ENCODE data around the gene STXBP1. TPM values are rescaled to one million over a fixed set of nuclear protein-coding genes. Genes with fewer than 3 reads are reported as not detected.

STXBP1 gene
- total and polyA plus RNA-seq, 2 experiments from 2014 or later, result 48.6 to 50.4 TPM

GRCh38 chr9:127563579-127563978, 48.5 kb upstream of the STXBP1 start:
- H4K20me1 ChIP-seq (replicated peaks; ENCODE audit: insufficient read depth), result peaks cover 18% of the 10 kb centered on the region
- TF ChIP-seq EZH2 (IDR thresholded peaks at IDR 0.05; ENCODE audit: low read depth, unreplicated experiment) (no peak), CREB1 (CRISPR knock-in tag; IDR thresholded peaks at IDR 0.05; ENCODE audit: low read depth) (no peak), ZNF462 (CRISPR knock-in tag; IDR thresholded peaks at IDR 0.05) (no peak), ZNF114 (CRISPR knock-in tag; IDR thresholded peaks at IDR 0.05) (no peak), POLR2AphosphoS5 (IDR thresholded peaks at IDR 0.05; ENCODE audit: low read depth) (no peak), ZNF331 (CRISPR knock-in tag; IDR thresholded peaks at IDR 0.05; ENCODE audit: low read depth) (no peak), ETS1 (IDR thresholded peaks at IDR 0.05) (no peak), EZH2phosphoT487 (IDR thresholded peaks at IDR 0.05; ENCODE audit: unreplicated experiment) (no peak), NANOG (IDR thresholded peaks at IDR 0.05; ENCODE audit: borderline replicate concordance) (no peak), STAT1 (IDR thresholded peaks at IDR 0.05; ENCODE audit: unreplicated experiment) (no peak), CTCF (conservative IDR thresholded peaks at IDR 0.05; ENCODE audit: low read depth in 2 of 2) (no peak), JUNB (IDR thresholded peaks at IDR 0.05; ENCODE audit: unreplicated experiment) (no peak), REST (IDR thresholded peaks at IDR 0.05; ENCODE audit: unreplicated experiment) (no peak)
- no peak overlapping the region for H3K4me2 ChIP-seq
- no peaks in the 10 kb centered on the region; the same call in 1 of the 2 replicates for H3K27me3 ChIP-seq (ENCODE audit: insufficient read depth)
- peaks cover 47% of the 10 kb centered on the region for H3K4me1 Mint-ChIP-seq
- no peaks in the 10 kb centered on the region for H3K9me2 ChIP-seq (ENCODE audit: insufficient read depth)
- H3K4me1 ChIP-seq (ENCODE audit: insufficient read depth), result peaks cover 20% of the 10 kb centered on the region
- H3K4me3 Mint-ChIP-seq, result no peak overlapping the region
- no peak overlapping the region for H3K27ac Mint-ChIP-seq
- peaks cover 5% of the 10 kb centered on the region; the same call in 2 of the 3 replicates for H3K36me3 Mint-ChIP-seq (ENCODE audit: low read depth)
- peaks cover 13% of the 10 kb centered on the region for H3K27me3 Mint-ChIP-seq (ENCODE audit: insufficient read depth, low read depth, poor library complexity)
- no peak overlapping the region for H3K4me3 ChIP-seq
- DNase-seq (ENCODE audit: low spot score), result no peak
- H2AFZ ChIP-seq, result no peak overlapping the region
- H3K79me2 ChIP-seq (replicated peaks; ENCODE audit: insufficient read depth), result peaks cover 77% of the 10 kb centered on the region
- H3K9me3 Mint-ChIP-seq, result no peaks in the 10 kb centered on the region
- H3K36me3 ChIP-seq (ENCODE audit: insufficient read depth), result no peaks in the 10 kb centered on the region; the same call in 1 of the 2 replicates
- H3F3A ChIP-seq (replicated peaks; ENCODE audit: low read depth), result peaks cover 15% of the 10 kb centered on the region; the same call in 1 of the 2 replicates
- ATAC-seq, result no peak
- peak overlapping the region; percentile 32; the same call in 1 of the 2 replicates for H3K27ac ChIP-seq (ENCODE audit: low read depth)

Data from GM23338 (cell line).